NB4 (cell line): ENCODE data around the gene ELP1.

Experiments
- CTCF ChIP-seq: IDR thresholded peaks from one replicate; pipeline ENCODE4 v1.5.1; 2012; ENCODE audit warnings: low read depth, low read length
- POLR2A ChIP-seq: IDR thresholded peaks from 2 replicates; pipeline ENCODE4 v1.6.1; 2011; ENCODE audit warnings: mild to moderate bottlenecking; ENCODE audit not compliant: insufficient read length; ENCODE audit errors: extremely low read depth
- TF ChIP-seq, protein P1 (sequence below): IDR thresholded peaks from 2 replicates; pipeline ENCODE4 v1.6.1; 2011; ENCODE audit warnings: low read depth, low read length

DNA sequence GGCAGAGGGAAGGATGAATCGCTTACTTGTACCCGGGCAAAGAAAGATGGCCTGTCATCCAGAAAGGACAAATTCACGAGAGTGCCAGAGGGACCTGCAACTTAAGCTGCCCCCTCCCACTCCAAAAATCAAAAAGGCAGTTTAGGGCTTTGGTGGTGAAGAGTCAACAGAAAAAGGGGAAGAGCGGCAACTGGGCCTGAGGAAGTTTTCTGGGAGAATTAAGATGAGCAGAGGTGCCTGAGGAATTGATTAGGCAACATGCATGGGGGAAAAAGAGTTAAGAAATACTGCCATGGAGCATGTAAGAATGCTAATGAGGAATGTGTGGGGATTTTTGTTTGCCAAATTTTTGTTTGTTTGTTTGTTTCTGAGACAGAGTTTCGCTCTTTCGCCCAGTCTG lies 76.4 kb downstream of the ELP1 start:
- no peak for TF ChIP-seq POLR2A
- no peak for TF ChIP-seq CTCF
- TF ChIP-seq, protein P1, sequence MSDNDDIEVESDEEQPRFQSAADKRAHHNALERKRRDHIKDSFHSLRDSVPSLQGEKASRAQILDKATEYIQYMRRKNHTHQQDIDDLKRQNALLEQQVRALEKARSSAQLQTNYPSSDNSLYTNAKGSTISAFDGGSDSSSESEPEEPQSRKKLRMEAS = no peak
